GM18508 (cell line): ENCODE data around the gene ANKFN1.

ENCODE experiments used
- ATAC-seq: cut with Tn5 transposase; IDR thresholded peaks from one replicate; pipeline ENCODE4 v1.9.1; 2021; ENCODE audit warnings: moderate number of reproducible peaks; ENCODE audit not compliant: insufficient read depth, unreplicated experiment

The ANKFN1 gene

GRCh38 chr17:56482229-56482628 is 329.0 kb downstream of the ANKFN1 start:
- ATAC-seq, result no peak

GRCh38 chr17:56486732-56487131 is 333.5 kb downstream of the ANKFN1 start:
- ATAC-seq, result no peak

GRCh38 chr17:56488800-56489199 is 335.5 kb downstream of the ANKFN1 start:
- ATAC-seq, result no peak

GRCh38 chr17:56489980-56490379 is 336.7 kb downstream of the ANKFN1 start:
- no peak for ATAC-seq

- no peak for ATAC-seq
Measured at GRCh38 chr17:56495556-56495955, 342.3 kb downstream of the ANKFN1 start.

- no peak for ATAC-seq
Measured at GRCh38 chr17:56497132-56497531, 343.9 kb downstream of the ANKFN1 start.

GRCh38 chr17:56499799-56500388 is 346.6 kb downstream of the ANKFN1 start:
- ATAC-seq, result no peak

GRCh38 chr17:56502120-56502654 is 348.9 kb downstream of the ANKFN1 start:
- no peak for ATAC-seq

GRCh38 chr17:56505154-56505756 is 352.0 kb downstream of the ANKFN1 start:
- no peak for ATAC-seq

- no peak for ATAC-seq
Measured at GRCh38 chr17:56506349-56506748, 353.1 kb downstream of the ANKFN1 start.

- no peak for ATAC-seq
Measured at GRCh38 chr17:56510554-56511342, 357.5 kb downstream of the ANKFN1 start.

GRCh38 chr17:56514264-56514663 is 361.0 kb downstream of the ANKFN1 start:
- no peak for ATAC-seq

- no peak for ATAC-seq
Measured at GRCh38 chr17:56514899-56515298, 361.6 kb downstream of the ANKFN1 start.

GRCh38 chr17:56521414-56522141 is 368.3 kb downstream of the ANKFN1 start:
- ATAC-seq, result no peak

GRCh38 chr17:56523042-56523441 is 369.8 kb downstream of the ANKFN1 start:
- ATAC-seq, result no peak

GRCh38 chr17:56528696-56529095 is 375.4 kb downstream of the ANKFN1 start:
- no peak for ATAC-seq

GRCh38 chr17:56532926-56533325 is 379.7 kb downstream of the ANKFN1 start:
- no peak for ATAC-seq

GRCh38 chr17:56536766-56537165 is 383.5 kb downstream of the ANKFN1 start:
- no peak for ATAC-seq

GRCh38 chr17:56540836-56541235 is 387.6 kb downstream of the ANKFN1 start:
- ATAC-seq, result no peak

- no peak for ATAC-seq
Measured at GRCh38 chr17:56543280-56543679, 390.0 kb downstream of the ANKFN1 start.

GRCh38 chr17:56545106-56545505 is 391.8 kb downstream of the ANKFN1 start:
- no peak for ATAC-seq
